Activated CD4-positive, alpha-beta T cell treated with anti-CD3 and anti-CD28 coated beads, Interleukin-2, amount 50 U/mL, for 48 hours (primary cell): ENCODE measurements around the gene GPSM1.
"Not testable (repeated sequence)": the region's sequence is repeated elsewhere in the genome, so short reads cannot be mapped to it uniquely, and the experiment has no call there.

Experiments used
- DNase-seq, 2 experiments: peaks; one replicate each; pipeline ENCODE4 v3.0.0-alpha.2; 2020

GPSM1 gene

DNA sequence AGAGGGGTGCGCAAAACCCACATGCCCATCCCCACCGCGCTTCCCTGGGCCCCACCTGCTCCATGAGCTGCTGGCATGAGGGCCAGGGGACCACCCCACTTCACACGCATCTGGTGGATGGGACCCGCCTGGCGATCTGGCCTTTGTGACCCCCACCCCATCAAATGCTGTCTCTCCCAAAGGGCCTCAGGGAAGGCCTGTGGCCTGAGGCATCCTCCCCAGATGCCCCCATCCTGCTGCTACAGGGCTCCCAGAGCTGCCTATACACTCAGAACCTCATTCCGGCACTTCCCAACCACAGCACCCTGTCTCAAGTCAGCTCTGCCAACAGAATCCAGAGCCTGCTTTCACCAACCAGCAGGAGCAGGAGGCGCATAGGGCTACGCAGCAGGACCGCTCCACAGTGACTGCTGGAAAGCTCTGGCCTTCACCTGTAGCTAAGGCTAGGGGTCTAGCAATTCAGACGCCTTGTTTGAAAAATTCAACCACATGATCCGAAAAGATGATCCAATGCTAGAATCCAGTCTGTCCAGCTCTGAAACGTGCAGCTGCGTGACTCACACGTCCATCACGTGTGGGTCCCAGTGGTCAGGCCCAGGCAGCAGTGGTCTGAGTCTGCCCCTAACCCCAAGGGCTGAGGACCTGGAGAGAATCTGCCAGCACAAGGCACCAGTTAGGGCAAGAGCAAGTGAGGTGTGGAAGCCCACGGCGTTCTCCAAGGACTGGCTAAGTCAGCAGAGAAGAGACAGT is 74.0 kb downstream of the GPSM1 start:
- DNase-seq: no peak

DNA sequence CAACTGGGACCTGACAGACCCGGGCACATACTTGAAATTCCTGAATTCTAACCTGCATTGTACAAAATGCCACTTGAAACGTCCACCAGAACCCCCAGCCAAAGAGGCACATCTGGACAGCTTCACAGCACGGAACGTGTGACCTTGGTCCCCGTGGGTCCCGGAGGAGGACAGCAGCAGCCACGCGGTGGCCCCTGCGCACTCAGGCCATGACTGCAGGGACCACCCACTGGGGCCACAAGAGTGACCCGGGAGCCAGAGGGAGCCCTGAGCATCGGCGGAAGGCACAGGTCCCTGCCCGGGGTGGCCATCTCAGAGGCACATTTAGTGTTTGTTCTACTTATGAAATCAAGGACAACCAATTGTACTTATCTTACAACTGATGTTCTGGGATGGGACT is 74.7 kb downstream of the GPSM1 start:
- no peak for DNase-seq

DNA sequence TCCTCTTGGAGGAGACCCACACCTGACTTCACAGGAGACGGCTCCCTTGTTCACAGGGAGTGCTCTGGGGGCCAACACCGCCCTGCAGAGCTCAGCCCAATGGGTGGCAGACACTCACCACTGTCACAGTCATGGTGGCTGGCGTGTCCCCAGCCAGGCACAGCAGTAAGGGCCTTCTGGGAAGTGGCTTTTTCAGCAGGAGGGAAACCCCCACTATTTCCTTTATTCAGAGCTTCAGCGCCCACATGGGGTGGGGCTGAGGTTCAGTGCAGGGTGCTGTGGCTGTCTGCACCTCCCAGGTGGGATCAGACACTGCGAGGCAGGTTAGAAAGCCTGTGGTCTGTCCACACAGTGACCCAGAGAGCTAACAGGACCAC is 76.2 kb downstream of the GPSM1 start:
- peak; percentile 74 to 80 for DNase-seq

DNA sequence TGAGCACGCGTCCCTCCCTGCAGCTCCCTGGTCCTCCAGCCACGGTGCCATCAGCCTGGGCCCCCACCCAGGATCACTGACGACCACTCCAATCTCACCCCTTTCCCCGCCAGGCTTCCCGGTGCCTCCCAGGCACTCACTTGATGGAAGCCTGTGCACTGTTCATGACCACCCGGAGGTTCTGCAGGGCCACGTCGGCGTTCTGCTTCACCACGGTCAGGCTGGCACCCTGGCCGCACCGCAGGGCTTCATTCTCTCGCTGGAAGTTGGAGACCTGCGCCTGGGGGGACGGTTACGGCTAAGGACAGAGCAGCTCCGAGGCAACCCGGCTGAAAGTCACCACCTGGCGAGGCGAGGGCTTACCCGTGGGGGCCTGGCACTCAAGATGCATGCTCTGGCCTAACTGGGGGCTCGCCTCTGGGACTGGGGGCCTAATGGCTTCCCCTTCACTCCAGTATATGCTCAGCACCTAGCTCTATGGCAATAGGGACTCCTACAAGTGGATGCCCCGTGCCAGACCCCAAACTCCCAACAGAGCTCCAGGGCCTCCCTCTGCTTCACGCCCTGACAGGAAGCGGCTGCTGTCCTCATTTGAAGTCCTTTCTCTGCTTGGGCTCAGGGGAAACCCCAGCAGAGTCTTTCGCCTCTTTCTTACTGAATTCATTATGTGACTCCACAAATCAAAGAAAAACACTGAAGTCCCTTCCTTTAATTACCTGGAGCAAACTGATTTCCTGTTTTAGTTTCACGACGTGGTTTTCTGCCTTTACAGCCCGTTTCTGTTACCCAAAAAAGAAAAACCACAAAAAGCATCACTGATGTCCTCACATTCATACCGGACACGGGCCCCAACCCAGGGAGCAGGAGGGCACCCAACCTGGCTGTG is 76.8 kb downstream of the GPSM1 start:
- peak; percentile 56 to 68 for DNase-seq

DNA sequence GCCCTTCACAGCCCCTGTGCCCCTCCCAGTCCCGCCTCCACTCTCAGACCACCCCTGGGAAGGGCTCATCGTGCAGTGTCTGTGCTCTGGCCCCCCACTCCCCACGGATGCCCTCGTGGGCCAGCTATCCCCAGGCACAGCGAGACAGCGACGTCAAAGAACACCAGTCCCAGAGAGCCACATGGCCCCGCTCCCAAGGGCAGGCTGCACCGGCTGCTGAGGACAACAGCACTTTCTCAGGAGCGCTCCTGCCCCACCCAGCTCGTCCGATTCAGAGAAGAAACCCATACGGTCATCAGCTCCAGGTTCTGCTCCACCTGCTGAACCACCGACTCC is 77.4 kb downstream of the GPSM1 start:
- DNase-seq: no peak

DNA sequence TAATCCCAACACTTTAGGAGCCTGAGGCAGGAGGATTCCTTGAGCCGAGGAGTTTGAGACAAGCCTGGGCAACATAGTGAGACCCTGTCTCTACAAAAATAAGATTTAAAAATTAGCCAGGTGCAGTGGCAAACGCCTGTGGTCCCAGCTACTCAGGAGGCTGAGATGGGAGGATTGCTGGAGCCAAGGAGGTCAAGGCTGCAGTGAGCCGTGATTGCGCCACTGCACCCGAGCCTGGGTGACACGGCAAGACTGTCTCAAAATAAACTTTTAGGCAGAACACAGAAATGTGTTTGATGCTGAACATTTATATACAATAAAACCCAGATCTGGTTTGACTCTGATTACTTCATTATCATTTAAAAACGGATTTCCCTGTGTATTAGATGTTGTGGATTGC is 78.1 kb downstream of the GPSM1 start:
- no peak for DNase-seq

DNA sequence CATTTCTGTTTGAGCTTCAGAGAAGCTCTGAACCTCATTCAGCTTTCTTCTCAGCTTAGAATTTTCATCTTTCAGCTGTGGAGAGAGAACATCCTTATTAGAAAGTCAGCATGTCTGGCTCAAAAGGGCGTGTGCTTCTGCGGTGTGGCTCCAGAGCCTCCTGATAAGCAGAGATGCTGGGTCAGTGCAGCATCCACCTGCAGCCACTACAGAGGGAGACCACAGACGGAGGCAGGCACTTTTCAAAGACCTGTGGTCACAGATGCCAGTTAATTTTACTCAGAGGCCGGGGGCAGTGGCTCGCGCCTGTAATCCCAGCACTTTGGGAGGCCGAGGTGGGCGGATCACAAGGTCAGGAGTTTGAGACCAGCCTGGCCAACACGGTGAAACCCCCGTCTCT is 78.6 kb downstream of the GPSM1 start:
- not testable (repeated sequence) for DNase-seq

DNA sequence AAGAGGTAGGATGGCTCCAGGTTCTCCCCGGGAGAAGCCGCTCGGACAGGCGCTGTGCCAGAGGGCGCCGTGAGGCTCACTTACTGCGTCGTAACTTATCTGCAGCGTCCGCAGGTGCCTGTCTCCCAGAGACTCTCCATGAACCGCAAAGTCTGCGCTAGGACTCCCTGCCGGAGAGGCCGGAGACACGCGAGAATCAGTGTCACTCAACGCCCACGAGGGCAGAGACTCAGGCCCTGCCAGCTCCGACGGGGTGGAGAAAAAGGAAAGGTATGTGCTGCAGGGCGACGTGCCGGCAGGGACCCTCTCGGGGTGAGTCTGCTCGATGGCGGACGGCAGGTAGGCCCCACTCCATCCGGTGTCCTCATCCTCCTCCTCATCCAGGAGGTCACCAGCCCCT is 79.7 kb downstream of the GPSM1 start:
- DNase-seq: not testable (repeated sequence)

DNA sequence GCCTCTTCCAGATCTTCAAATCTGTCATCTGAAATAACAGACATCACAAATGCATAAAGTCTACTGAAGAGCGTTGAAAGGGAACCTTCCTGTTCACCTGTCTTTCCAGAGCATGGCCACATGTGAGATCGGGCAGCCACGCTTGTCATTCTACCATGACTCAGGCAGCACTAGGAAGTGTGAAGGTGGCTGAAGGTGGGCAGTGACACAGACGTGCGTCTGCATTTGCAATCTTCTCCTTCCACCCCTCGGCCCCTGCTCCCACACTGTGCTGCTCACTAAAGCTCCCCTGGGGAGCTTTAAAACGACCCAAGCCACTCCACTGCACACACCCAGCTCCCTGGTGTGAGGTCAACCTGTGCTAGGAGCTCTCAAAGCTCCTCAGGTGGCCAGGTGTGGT is 80.6 kb downstream of the GPSM1 start:
- no peak for DNase-seq
